ENCODE results near the gene ADAMTS15.

ADAMTS15 gene

DNA sequence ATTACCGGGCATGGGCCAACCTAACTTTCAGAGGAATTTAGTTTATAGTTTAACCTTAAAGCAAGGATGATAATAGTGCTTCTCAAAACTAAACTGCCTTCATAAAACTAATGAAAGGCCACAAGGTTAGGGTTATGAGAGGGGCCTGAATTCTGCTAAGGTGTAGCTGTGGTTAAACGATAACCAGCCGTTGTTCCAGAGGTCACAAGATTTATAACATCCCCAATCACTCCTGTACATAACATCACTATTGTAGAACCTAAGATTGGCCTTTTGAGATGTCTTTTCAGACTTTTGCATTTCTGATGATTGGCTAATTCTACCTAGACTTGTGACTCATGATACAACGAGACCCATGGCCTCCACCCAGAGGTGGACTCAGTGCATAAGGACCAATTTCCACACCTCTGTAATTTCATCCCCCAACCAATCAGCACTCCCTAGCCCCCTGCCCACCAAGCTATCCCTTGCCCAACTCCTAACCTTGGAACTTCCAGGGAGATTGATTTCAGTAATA, 69.8 kb downstream of the ADAMTS15 start:
- in situ Hi-C loops (cut with HindIII; ENCODE audit: low sequenced_read_pairs) = no loop called here
- H3K4me3 ChIP-seq (ENCODE audit: low read depth, low read length) = no peak overlapping the region
- TF ChIP-seq, protein P1, sequence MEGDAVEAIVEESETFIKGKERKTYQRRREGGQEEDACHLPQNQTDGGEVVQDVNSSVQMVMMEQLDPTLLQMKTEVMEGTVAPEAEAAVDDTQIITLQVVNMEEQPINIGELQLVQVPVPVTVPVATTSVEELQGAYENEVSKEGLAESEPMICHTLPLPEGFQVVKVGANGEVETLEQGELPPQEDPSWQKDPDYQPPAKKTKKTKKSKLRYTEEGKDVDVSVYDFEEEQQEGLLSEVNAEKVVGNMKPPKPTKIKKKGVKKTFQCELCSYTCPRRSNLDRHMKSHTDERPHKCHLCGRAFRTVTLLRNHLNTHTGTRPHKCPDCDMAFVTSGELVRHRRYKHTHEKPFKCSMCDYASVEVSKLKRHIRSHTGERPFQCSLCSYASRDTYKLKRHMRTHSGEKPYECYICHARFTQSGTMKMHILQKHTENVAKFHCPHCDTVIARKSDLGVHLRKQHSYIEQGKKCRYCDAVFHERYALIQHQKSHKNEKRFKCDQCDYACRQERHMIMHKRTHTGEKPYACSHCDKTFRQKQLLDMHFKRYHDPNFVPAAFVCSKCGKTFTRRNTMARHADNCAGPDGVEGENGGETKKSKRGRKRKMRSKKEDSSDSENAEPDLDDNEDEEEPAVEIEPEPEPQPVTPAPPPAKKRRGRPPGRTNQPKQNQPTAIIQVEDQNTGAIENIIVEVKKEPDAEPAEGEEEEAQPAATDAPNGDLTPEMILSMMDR (IDR thresholded peaks at IDR 0.05; ENCODE audit: low read depth, low read length, missing control alignments) = no peak
- DNase-seq (ENCODE audit: low read depth) = no peak

DNA sequence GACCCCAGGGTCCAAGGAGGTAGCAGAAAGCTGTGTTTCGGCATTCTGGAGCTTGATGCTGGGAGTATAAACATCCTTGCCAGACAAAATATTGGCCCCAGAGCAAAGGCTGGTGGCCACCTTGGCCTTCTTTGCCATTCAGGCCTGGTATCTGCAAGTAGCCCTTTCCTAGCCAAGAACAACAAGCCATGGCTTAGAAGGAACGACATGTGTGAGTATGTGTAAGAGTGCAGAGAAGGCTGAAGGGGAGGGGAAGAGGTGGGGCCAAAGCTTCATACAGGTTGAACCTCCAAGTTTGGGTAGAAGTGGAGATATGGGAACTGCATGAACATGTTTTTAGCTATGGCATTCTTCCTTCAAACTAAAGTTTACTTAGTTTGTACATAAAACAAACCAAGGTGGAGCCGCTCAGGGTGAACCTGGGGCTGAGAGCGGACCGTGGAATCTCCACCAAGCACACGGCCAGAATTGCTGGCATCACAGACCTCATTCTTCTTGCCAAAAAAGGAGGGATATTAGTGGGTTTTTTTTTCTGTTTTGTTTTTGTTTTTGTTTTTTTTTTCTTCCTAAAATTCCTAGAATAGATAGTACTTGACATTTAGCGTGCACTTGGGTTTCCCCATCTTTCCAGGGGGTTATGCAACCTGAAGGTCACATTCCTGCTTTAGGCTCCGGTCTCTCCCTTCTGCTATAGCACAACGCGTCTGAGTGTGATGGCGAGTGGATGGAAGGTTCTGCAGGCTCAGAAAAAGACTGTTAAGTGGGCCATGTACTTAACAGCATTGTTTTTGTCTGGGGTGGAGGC, 70.9 kb downstream of the ADAMTS15 start:
- TF ChIP-seq, protein P1 (IDR thresholded peaks at IDR 0.05; ENCODE audit: low read depth, low read length, missing control alignments) = no peak
- in situ Hi-C loops (cut with HindIII; ENCODE audit: low sequenced_read_pairs) = no loop called here
- H3K4me3 ChIP-seq (ENCODE audit: low read depth, low read length) = no peak overlapping the region
- DNase-seq (ENCODE audit: low read depth) = no peak

DNA sequence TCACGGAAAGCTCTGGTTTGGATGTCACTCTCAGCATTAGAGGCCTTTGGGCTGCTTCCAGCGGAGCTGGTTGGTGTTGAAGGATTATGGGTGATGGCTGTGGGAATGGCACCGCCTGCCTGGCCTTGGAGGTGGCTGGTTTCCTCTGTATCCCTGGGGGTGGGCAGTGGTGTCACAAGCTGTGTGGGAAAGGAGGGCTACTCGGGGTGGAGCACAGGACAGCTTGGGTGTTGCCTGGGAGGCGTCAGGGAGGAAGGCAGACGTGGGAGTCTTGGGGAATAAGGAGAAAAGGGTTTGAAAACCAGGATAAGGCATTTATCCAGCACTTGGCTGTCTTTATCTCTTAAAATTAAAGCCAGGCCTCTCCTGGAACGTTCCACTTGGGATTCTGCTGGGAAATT, 71.8 kb downstream of the ADAMTS15 start:
- TF ChIP-seq, protein P1 (IDR thresholded peaks at IDR 0.05; ENCODE audit: low read depth, low read length, missing control alignments) = no peak
- in situ Hi-C loops (cut with HindIII; ENCODE audit: low sequenced_read_pairs) = no loop called here
- H3K4me3 ChIP-seq (ENCODE audit: low read depth, low read length) = no peak overlapping the region
- no peak for DNase-seq (ENCODE audit: low read depth)

DNA sequence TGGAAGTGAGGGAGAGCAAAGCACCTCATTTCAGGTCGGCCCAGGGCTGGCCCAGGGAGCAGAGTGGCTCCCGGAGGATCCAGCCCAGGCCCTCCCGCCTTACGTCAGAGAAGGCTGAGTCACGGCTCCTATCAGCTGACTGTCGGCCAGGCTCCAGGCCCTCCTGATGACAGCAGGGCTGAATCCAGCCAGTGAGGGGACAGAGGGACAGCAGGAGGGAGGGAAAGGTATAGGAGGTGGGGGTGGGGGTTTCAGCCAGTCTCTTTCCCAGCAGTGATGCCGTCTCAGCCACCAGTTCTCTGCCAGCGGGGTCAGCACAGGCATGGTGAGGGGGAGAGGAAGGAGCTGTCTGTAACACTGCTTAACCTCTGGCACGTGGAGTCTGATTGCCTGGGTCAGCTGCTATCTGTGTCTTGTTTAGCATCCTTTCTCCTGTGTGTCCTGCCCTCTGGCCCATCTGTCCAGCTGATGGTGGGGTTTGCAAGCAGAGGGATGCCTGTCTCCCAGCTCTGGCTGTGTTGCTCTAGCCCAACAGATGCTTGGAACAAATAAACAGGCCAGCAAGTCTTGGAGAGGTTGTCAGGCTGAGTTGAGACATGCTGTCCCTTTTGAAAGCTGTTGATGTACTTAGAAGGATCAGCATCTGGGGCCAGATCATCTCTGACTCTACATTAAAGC, 74.0 kb downstream of the ADAMTS15 start:
- TF ChIP-seq, protein P1 (IDR thresholded peaks at IDR 0.05; ENCODE audit: low read depth, low read length, missing control alignments) = no peak
- in situ Hi-C loops (cut with HindIII; ENCODE audit: low sequenced_read_pairs) = no loop called here
- no peak overlapping the region for H3K4me3 ChIP-seq (ENCODE audit: low read depth, low read length)
- peak; percentile 84 for DNase-seq (ENCODE audit: low read depth)

DNA sequence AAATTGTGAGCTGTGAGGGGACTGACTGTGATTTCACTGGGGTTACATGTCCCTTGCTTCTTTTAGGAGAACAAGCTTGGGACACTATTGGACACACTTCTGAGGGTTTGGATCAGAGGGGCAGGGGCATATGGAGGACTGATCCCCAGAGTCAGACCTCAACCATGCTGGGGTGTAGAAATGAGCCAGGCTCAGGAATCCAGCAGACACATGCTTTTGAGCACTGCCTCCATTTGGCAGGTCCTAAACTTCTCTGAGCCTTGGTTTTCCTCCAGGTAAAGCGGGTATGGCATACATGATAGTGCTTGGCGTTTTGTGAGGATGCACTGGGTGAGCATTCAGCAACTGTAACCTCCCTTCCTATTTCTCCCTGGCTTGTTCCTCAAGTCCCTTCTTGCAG, 74.7 kb downstream of the ADAMTS15 start:
- in situ Hi-C loops (cut with HindIII; ENCODE audit: low sequenced_read_pairs) = no loop called here
- no peak overlapping the region for H3K4me3 ChIP-seq (ENCODE audit: low read depth, low read length)
- no peak for DNase-seq (ENCODE audit: low read depth)
- TF ChIP-seq, protein P1 (IDR thresholded peaks at IDR 0.05; ENCODE audit: low read depth, low read length, missing control alignments) = no peak

DNA sequence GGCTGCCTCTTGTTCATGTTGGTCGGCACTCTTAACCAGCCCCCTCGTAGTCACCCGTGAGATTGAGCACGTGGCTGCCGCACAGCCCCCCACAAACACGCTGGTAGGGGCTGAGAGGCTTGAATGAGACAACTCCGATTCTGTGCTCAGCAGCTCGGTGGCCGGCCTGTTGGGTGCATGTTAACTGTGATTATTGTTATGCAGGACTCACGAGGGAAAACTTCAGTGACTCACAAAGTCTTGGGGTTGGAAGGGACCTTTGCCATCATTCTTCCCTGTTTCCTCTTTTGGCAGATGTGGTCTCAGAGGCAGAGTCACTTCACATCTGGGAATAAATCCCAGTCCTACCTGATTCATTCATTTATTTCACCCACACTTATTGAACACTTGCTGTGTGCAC, 75.2 kb downstream of the ADAMTS15 start:
- in situ Hi-C loops (cut with HindIII; ENCODE audit: low sequenced_read_pairs) = no loop called here
- H3K4me3 ChIP-seq (ENCODE audit: low read depth, low read length) = no peak overlapping the region
- TF ChIP-seq, protein P1 (IDR thresholded peaks at IDR 0.05; ENCODE audit: low read depth, low read length, missing control alignments) = no peak
- DNase-seq (ENCODE audit: low read depth) = peak; percentile 83
